Testis (tissue), 3 donors: ENCODE results near the gene NOL12. TPM values are rescaled to one million over a fixed set of nuclear protein-coding genes. Genes with fewer than 3 reads are reported as not detected.

Experiments used
- DNase-seq: peaks from one replicate; pipeline ENCODE4 v3.0.0-alpha.2; 2019
- H3K27ac ChIP-seq, 2 donors: fragments of 200-600 bp; sonication (generic); one replicate each; pipeline ENCODE4 v1.5.1; 2019
- H3K27me3 ChIP-seq: fragments of 200-600 bp; sonication (generic); one replicate; pipeline ENCODE4 v1.5.1; 2019
- H3K36me3 ChIP-seq: fragments of 200-600 bp; sonication (generic); one replicate; pipeline ENCODE4 v1.5.1; 2017; ENCODE audit warnings: low read depth; ENCODE audit errors: missing control alignments
- H3K4me1 ChIP-seq: fragments of 200-600 bp; sonication (generic); one replicate; pipeline ENCODE4 v1.5.1; 2019
- H3K4me3 ChIP-seq, 2 donors: fragments of 200-600 bp; sonication (generic); one replicate each; pipeline ENCODE4 v1.5.1; 2017 to 2019
- H3K9me3 ChIP-seq: fragments of 200-600 bp; sonication (generic); one replicate; pipeline ENCODE4 v1.5.1; 2017
- CTCF ChIP-seq, 3 experiments: fragments of 450-650 bp in 2 of 3; fragments of 200-600 bp in 1 of 3; sonication (generic) in 1 of 3; IDR thresholded peaks; one replicate each; pipeline ENCODE4 v1.5.1; 2016 to 2019; ENCODE audit warnings: antibody characterized with exemption in 3 of 3, mild to moderate bottlenecking in 2 of 3, moderate library complexity in 1 of 3
- POLR2A ChIP-seq: fragments of 450-650 bp; IDR thresholded peaks from one replicate; pipeline ENCODE4 v1.6.1; 2017; ENCODE audit warnings: antibody characterized with exemption, mild to moderate bottlenecking, moderate library complexity
- WGBS, 2 donors: methylation state at CpG; one replicate each; pipeline ENCODE4 v1.1.5; 2018; 5-methylcytosine and 5-hydroxymethylcytosine counted together
- intact Hi-C: fragments of 100-400 bp; cut with DNase I; formaldehyde crosslinking; loops from one replicate; pipeline ENCODE4 v1.15.1; 2023; ENCODE audit warnings: low total_unique reads
- polyA plus RNA-seq: library from polyadenylated mRNA; stranded (reverse); fragments of 350-450 nt; fragmentation: Illumina TruSeq; extraction: RNeasy Lipid Tissue Mini Kit (QIAGEN cat#74804); gene quantifications from one replicate; pipeline ENCODE4 v1.2.3, GENCODE V29; 2014; ENCODE audit warnings: low read depth, low replicate concordance; ENCODE audit not compliant: insufficient read depth
- total RNA-seq, 2 donors: library from RNA; depleted of rRNA; stranded (reverse); fragments of >200 nt; gene quantifications; one replicate each; pipeline ENCODE4 v1.2.3, GENCODE V29; 2016

NOL12 gene
- total and polyA plus RNA-seq, 3 donors from 2014 or later = 46.6 to 76.2 (median 51.2) TPM

DNA sequence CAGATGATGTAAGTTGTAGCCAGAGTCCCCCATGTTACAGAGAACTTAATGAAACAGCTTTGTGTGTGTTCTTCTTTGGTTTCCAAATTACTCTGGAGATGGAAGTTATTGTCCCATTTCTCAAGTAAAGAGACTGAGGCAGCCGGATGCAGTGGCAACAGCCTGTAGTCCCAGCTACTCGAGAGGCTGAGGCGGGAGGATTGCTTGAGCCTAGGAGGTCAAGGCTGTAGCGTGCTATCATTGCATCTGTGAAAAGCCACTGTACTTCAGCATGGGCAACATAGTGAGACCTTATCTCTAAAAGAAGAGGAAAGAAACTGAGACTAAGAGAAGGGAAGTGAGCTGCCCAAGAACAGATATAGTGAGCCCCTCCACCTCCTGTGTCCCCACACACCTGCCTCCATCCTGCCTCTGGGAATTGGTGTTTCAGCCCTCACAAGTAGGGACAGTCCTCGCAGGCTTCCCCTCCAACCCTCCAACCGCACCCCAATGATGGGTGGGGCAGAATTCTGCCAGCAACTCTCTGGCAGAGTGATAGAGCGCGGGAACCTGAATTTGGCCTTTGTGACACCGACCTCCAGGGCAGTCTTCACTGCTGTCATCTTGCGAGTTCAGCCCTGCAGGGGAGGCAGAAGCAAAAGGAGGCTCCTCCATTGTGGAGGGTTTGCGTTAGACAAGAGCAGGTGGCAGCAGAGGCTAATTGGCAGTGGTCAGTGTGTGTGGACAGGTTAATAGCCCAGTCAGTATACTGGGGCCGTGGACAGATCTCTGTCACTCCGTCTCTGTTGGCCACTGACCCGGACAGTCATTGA, 26.0 kb upstream of the NOL12 start:
- intact Hi-C loops = loop anchor here (10.0 kb wide), 1 partner anchor 135 kb away; no protein-coding TSS in a partner anchor
- no peaks in the 10 kb centered on the region for H3K27me3 ChIP-seq
- H3K27ac ChIP-seq = peak overlapping the region; percentile 8 to 72
- TF ChIP-seq POLR2A = no peak
- no peaks in the 10 kb centered on the region for H3K9me3 ChIP-seq
- H3K4me3 ChIP-seq = peak overlapping the region in 1 of 2 donors; percentile 67
- H3K36me3 ChIP-seq = no peaks in the 10 kb centered on the region
- DNase-seq = no peak
- WGBS, 2 donors = 51 to 54% methylated on average over 14 of the region's 14 CpGs
- peaks cover 37% of the 10 kb centered on the region for H3K4me1 ChIP-seq

GRCh38 chr22:37660709-37661045, 25.5 kb upstream of the NOL12 start:
- no peaks in the 10 kb centered on the region for H3K27me3 ChIP-seq
- DNase-seq = no peak
- no peaks in the 10 kb centered on the region for H3K9me3 ChIP-seq
- H3K27ac ChIP-seq = peak overlapping the region; percentile 53 to 72
- TF ChIP-seq POLR2A (no peak), CTCF (IDR thresholded peaks at IDR 0.05) (no peak)
- no peaks in the 10 kb centered on the region for H3K36me3 ChIP-seq
- intact Hi-C loops = loop anchor here (10.0 kb wide), 1 partner anchor 134 kb away; no protein-coding TSS in a partner anchor
- no peak overlapping the region for H3K4me3 ChIP-seq
- peaks cover 37% of the 10 kb centered on the region for H3K4me1 ChIP-seq
- 72% methylated on average over 2 of the region's 2 CpGs; no CpG with 5 or more reads in 1 of the 2 donors for WGBS, 2 donors

DNA sequence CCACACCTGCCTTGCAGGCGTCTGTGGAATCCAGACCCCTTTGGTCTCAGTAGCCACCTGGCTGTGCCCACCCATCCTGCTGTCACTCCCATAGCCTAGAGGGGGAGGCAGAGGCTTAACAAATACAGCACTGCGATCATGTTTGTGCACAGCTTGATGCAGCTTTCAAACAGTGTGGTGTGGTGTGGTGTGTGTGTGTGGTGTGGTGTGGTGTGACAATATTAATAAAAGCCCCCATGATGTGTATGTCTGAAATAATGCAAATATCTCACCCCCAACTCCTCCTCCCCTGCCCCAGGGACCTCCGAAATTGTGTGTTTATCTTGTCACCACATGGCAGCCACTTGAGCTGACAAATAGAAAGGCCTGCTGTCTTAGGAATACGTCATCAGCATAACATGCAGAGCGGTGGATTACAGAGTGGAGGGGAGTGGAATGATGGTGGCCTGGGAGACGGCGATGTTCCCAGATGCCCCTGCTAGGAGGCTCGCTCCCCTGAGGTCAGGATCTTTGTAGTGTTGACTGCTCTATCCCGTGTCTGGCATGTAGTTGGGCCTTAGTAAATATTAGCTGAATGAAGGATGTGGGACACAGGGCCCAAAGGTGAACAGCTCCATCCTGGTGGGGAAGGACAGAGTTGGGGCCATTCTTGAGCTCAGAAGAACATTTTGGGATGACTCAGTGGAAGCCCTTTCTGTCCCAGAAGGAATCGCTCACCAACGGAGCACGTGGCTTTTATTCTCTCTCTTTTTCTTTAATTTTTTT, 24.8 kb upstream of the NOL12 start:
- intact Hi-C loops = loop anchor here (10.0 kb wide), 1 partner anchor 133 kb away; no protein-coding TSS in a partner anchor
- H3K9me3 ChIP-seq = no peaks in the 10 kb centered on the region
- no peaks in the 10 kb centered on the region for H3K36me3 ChIP-seq
- H3K27me3 ChIP-seq = no peaks in the 10 kb centered on the region
- H3K27ac ChIP-seq = peak overlapping the region; percentile 53 to 72
- TF ChIP-seq POLR2A (no peak), CTCF (IDR thresholded peaks at IDR 0.05) (peak in 1 of 3 experiments; percentile 18)
- DNase-seq = peak; percentile 70
- 40 to 59% methylated on average over 10 to 12 of the region's 12 CpGs for WGBS, 2 donors
- no peak overlapping the region for H3K4me3 ChIP-seq
- H3K4me1 ChIP-seq = peaks cover 39% of the 10 kb centered on the region

DNA sequence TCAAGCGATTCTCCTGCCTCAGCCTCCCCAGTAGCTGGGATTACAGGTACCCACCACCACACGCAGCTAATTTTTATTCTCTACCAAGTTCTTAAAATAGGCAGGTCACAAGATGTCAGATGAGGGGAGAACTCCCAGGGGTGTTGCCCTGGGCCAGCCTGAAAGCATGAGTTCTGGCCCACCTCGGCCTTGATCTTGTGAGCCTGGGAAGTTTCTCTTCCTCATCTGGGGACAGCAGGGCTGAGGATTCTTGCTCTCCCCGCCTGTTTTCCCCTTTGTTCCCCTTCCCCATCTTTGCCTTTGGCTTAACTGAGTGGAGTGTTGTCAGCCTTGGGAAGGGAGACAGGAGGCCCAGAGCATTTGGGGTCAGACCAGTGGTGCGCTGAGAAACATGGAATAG, 24.1 kb upstream of the NOL12 start:
- H3K36me3 ChIP-seq = no peaks in the 10 kb centered on the region
- H3K4me1 ChIP-seq = peaks cover 40% of the 10 kb centered on the region
- 65 to 68% methylated on average over 5 of the region's 5 CpGs for WGBS, 2 donors
- H3K9me3 ChIP-seq = no peaks in the 10 kb centered on the region
- no peak for DNase-seq
- H3K27me3 ChIP-seq = no peaks in the 10 kb centered on the region
- TF ChIP-seq CTCF (IDR thresholded peaks at IDR 0.05) (no peak), POLR2A (no peak)
- peak overlapping the region; percentile 53 to 72 for H3K27ac ChIP-seq
- intact Hi-C loops = loop anchor here (10.0 kb wide), 1 partner anchor 133 kb away; no protein-coding TSS in a partner anchor
- no peak overlapping the region for H3K4me3 ChIP-seq

- no peaks in the 10 kb centered on the region for H3K36me3 ChIP-seq
- WGBS, 2 donors = 65% methylated on average over 16 of the region's 16 CpGs
- peak overlapping the region; percentile 53 to 72 for H3K27ac ChIP-seq
- H3K4me1 ChIP-seq = peaks cover 40% of the 10 kb centered on the region
- H3K4me3 ChIP-seq = no peak overlapping the region
- no peaks in the 10 kb centered on the region for H3K9me3 ChIP-seq
- intact Hi-C loops = loop anchor here (10.0 kb wide), 1 partner anchor 131 kb away; no protein-coding TSS in a partner anchor
- no peaks in the 10 kb centered on the region for H3K27me3 ChIP-seq
- TF ChIP-seq CTCF (IDR thresholded peaks at IDR 0.05) (no peak), POLR2A (no peak)
- DNase-seq = no peak
Measured at GRCh38 chr22:37663521-37664140, 22.5 kb upstream of the NOL12 start.
